ENCODE data around the gene RBP3. TPM values are rescaled to one million over a fixed set of nuclear protein-coding genes. Genes with fewer than 3 reads are reported as not detected.

Gene RBP3
- total RNA-seq, 2 experiments from 2014 or later, result not detected

DNA sequence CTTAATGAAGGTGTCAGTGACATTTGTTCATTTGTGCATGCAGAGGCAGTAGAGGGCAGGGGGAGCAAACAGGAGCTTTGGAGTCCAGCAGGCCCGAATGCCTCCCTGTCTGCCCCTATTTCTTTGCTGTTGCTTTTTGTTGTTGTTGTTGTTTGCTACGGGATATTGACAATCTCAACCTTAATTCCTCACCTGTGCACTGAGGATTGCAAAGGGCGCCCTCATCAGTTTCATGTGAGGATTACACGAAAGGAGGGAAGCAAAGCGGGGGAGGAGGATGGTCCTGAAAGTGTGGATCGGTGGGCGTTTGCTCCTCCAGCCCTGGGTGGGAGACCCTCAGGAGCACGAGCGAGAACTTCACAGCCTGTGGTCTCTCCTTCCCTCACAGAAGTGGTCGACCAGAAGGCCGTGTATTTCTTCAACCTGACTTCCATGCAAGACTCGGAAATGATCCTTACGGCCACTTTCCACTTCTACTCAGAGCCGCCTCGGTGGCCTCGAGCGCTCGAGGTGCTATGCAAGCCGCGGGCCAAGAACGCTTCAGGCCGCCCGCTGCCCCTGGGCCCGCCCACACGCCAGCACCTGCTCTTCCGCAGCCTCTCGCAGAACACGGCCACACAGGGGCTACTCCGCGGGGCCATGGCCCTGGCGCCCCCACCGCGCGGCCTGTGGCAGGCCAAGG lies 38.6 kb upstream of the RBP3 start:
- POLR2A ChIA-PET, result no interaction called here
- Mint-ChIP-seq H3K4me1 (ENCODE audit: low read depth) (peaks cover 24% of the 10 kb centered on the region), H3K9me3 (no peaks in the 10 kb centered on the region), H3K27ac (no peak overlapping the region), H3K27me3 (no peaks in the 10 kb centered on the region), H3K36me3 (no peaks in the 10 kb centered on the region), H3K4me3 (no peak overlapping the region)
- peak; percentile 46 for DNase-seq
- intact Hi-C loops (cut with micrococcal nuclease), result loop anchor here (5.0 kb wide), 1 partner anchor 142 kb away; no protein-coding TSS in a partner anchor
- CTCF ChIA-PET, result interaction anchor here (4.9 to 9.8 kb wide), 2 partner anchors 261 to 284 kb away, joined by 85 to 369 read pairs; no protein-coding TSS in a partner anchor

- POLR2A ChIA-PET, result no interaction called here
- CTCF ChIA-PET, result interaction anchor here (4.9 to 9.8 kb wide), 2 partner anchors 262 to 284 kb away, joined by 85 to 369 read pairs; no protein-coding TSS in a partner anchor
- no peak for DNase-seq
- Mint-ChIP-seq H3K27ac (no peak overlapping the region), H3K4me3 (no peak overlapping the region), H3K27me3 (no peaks in the 10 kb centered on the region), H3K9me3 (no peaks in the 10 kb centered on the region), H3K36me3 (no peaks in the 10 kb centered on the region), H3K4me1 (ENCODE audit: low read depth) (peaks cover 24% of the 10 kb centered on the region)
- intact Hi-C loops (cut with micrococcal nuclease), result loop anchor here (5.0 kb wide), 1 partner anchor 143 kb away; no protein-coding TSS in a partner anchor
Observed at GRCh38 chr10:47310090-47310505, 38.1 kb upstream of the RBP3 start.

DNA sequence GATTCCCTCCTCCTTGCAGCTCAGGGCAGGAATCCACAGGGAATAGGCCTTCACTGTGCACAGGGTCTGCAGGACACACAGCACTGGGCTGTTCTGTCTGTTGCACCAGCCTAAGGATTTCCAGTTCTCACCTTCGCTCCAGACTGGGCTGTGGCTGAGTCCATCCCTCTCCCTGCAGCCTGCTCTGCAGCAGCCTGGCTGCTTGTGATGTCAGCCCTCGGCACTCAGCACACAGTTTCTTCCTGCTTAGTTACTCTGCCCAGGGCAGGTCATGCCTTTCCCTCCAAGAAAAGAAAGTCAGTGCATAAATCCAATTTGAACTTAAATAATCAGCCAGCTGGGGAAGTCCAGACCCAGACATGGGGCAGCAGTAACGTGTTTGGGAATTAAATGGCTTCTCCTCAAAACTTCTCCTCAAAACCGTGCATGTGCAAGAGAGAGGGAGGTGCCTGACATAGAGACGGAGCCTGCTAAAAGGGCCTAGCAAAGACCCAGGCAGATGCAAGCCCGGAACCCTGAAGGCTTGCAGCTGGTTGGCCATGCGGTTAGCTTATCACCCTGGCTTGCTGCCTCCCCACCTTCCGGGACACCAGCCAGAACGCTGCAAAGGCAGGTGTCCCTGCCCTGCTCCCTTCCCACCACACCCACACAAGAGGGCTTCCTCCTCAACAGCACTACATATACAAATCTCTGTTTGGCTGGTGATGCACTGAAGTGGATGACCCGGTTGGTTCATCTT lies 36.8 kb upstream of the RBP3 start:
- H3K9me3 Mint-ChIP-seq, result no peaks in the 10 kb centered on the region
- no peaks in the 10 kb centered on the region for H3K36me3 Mint-ChIP-seq
- H3K4me3 Mint-ChIP-seq, result peak overlapping the region; percentile 13
- peak overlapping the region; percentile 51 for H3K27ac Mint-ChIP-seq
- POLR2A ChIA-PET, result interaction anchor here (1.0 kb wide), 1 partner anchor 264 kb away, joined by 7 read pairs; no protein-coding TSS in a partner anchor
- DNase-seq, result peak; percentile 57
- intact Hi-C loops (cut with micrococcal nuclease), result loop anchor here (5.0 kb wide), 1 partner anchor 144 kb away; no protein-coding TSS in a partner anchor
- CTCF ChIA-PET, result interaction anchor here (0.6 to 9.8 kb wide), 33 partner anchors 9 to 318 kb away, joined by 3 to 369 read pairs (median 4); partner anchors contain the start of gene GDF10
- H3K4me1 Mint-ChIP-seq (ENCODE audit: low read depth), result peaks cover 24% of the 10 kb centered on the region
- H3K27me3 Mint-ChIP-seq, result no peaks in the 10 kb centered on the region

- no peaks in the 10 kb centered on the region for H3K27me3 Mint-ChIP-seq
- peak overlapping the region; percentile 51 for H3K27ac Mint-ChIP-seq
- ChIA-PET CTCF (interaction anchor here (0.6 to 9.8 kb wide), 33 partner anchors 9 to 319 kb away, joined by 3 to 369 read pairs (median 4); partner anchors contain the start of gene GDF10), POLR2A (interaction anchor here (1.0 kb wide), 1 partner anchor 264 kb away, joined by 7 read pairs; no protein-coding TSS in a partner anchor)
- H3K36me3 Mint-ChIP-seq, result no peaks in the 10 kb centered on the region
- intact Hi-C loops (cut with micrococcal nuclease), result loop anchor here (1.0 to 5.0 kb wide), 4 partner anchors 52 to 288 kb away; no protein-coding TSS in a partner anchor
- H3K4me1 Mint-ChIP-seq (ENCODE audit: low read depth), result peaks cover 22% of the 10 kb centered on the region
- H3K4me3 Mint-ChIP-seq, result no peak overlapping the region
- peak; percentile 91 for DNase-seq
- H3K9me3 Mint-ChIP-seq, result no peaks in the 10 kb centered on the region
Observed at GRCh38 chr10:47311932-47312662, 36.1 kb upstream of the RBP3 start.

- H3K4me3 Mint-ChIP-seq, result no peak overlapping the region
- H3K9me3 Mint-ChIP-seq, result no peaks in the 10 kb centered on the region
- DNase-seq, result no peak
- POLR2A ChIA-PET, result no interaction called here
- no peak overlapping the region for H3K27ac Mint-ChIP-seq
- H3K4me1 Mint-ChIP-seq (ENCODE audit: low read depth), result peaks cover 22% of the 10 kb centered on the region
- CTCF ChIA-PET, result interaction anchor here (0.9 to 9.8 kb wide), 12 partner anchors 10 to 287 kb away, joined by 3 to 369 read pairs (median 4); no protein-coding TSS in a partner anchor
- no peaks in the 10 kb centered on the region for H3K27me3 Mint-ChIP-seq
- H3K36me3 Mint-ChIP-seq, result no peaks in the 10 kb centered on the region
- intact Hi-C loops (cut with micrococcal nuclease), result loop anchor here (1.0 to 5.0 kb wide), 4 partner anchors 52 to 288 kb away; no protein-coding TSS in a partner anchor
Observed at GRCh38 chr10:47312663-47312995, 35.5 kb upstream of the RBP3 start.

- intact Hi-C loops (cut with micrococcal nuclease), result loop anchor here (5.0 kb wide), 1 partner anchor 147 kb away; no protein-coding TSS in a partner anchor
- Mint-ChIP-seq H3K27ac (no peak overlapping the region), H3K4me3 (no peak overlapping the region), H3K9me3 (no peaks in the 10 kb centered on the region), H3K4me1 (ENCODE audit: low read depth) (peaks cover 20% of the 10 kb centered on the region), H3K36me3 (no peaks in the 10 kb centered on the region), H3K27me3 (peaks cover 1% of the 10 kb centered on the region)
- ChIA-PET CTCF (interaction anchor here (0.8 to 9.8 kb wide), 4 partner anchors 12 to 307 kb away, joined by 3 to 369 read pairs (median 50); no protein-coding TSS in a partner anchor), POLR2A (no interaction called here)
- no peak for DNase-seq
Observed at GRCh38 chr10:47314416-47314970, 33.7 kb upstream of the RBP3 start.

- intact Hi-C loops (cut with micrococcal nuclease), result no loop called here
- ChIA-PET CTCF (interaction anchor here (0.8 to 9.8 kb wide), 3 partner anchors 267 to 308 kb away, joined by 3 to 369 read pairs (median 3); no protein-coding TSS in a partner anchor), POLR2A (no interaction called here)
- Mint-ChIP-seq H3K4me3 (no peak overlapping the region), H3K27me3 (peaks cover 1% of the 10 kb centered on the region), H3K4me1 (ENCODE audit: low read depth) (peaks cover 18% of the 10 kb centered on the region), H3K9me3 (no peaks in the 10 kb centered on the region), H3K36me3 (no peaks in the 10 kb centered on the region), H3K27ac (no peak overlapping the region)
- DNase-seq, result no peak
Observed at GRCh38 chr10:47315421-47315820, 32.7 kb upstream of the RBP3 start.

DNA sequence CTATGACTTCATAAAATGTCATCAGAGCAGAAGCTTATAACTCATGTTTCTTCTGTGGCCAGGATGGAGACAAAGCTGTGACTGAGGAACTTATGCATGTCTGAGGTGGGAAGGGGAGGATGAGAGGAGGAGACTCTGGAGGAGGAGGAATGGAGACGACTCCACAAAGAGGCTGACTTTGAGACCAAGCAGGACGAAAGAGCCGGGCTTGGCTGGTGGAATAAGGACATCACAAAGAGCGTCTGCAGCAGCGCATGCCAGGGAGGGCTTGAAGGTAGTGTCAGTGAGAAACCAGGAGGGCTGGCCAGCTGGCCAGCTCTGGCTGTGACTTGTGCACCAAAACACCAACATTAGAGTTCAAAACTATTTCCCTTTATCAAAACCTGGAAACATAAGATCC lies 32.0 kb upstream of the RBP3 start:
- no peak overlapping the region for H3K4me3 Mint-ChIP-seq
- POLR2A ChIA-PET, result no interaction called here
- H3K27me3 Mint-ChIP-seq, result peaks cover 4% of the 10 kb centered on the region
- no peak overlapping the region for H3K27ac Mint-ChIP-seq
- H3K4me1 Mint-ChIP-seq (ENCODE audit: low read depth), result peaks cover 12% of the 10 kb centered on the region
- CTCF ChIA-PET, result interaction anchor here (1.1 to 9.8 kb wide), 2 partner anchors 268 to 292 kb away, joined by 3 to 369 read pairs; no protein-coding TSS in a partner anchor
- intact Hi-C loops (cut with micrococcal nuclease), result no loop called here
- no peaks in the 10 kb centered on the region for H3K36me3 Mint-ChIP-seq
- no peak for DNase-seq
- H3K9me3 Mint-ChIP-seq, result no peaks in the 10 kb centered on the region

DNA sequence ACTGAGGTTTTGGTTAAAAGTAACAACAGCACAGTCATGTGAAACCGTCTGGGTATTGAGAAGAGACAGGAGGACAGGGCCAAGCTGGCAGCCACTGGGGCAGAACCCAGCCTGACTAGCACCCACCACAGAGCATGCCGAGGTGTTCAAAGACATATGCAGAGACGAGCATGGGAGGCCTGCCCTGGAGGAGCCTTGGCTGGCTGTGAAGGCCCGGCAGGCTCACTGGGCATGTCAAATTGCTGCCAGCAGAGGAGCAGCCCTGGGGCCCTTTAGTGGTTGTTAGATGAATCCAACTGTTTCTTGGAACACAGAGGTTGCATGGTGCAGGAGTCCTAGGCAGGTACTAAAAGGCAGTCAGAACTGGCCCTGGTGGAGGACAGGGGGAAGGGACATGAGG lies 30.9 kb upstream of the RBP3 start:
- ChIA-PET POLR2A (no interaction called here), CTCF (no interaction called here)
- peaks cover under 1% of the 10 kb centered on the region for H3K4me1 Mint-ChIP-seq (ENCODE audit: low read depth)
- no peak for DNase-seq
- H3K4me3 Mint-ChIP-seq, result no peak overlapping the region
- no peaks in the 10 kb centered on the region for H3K36me3 Mint-ChIP-seq
- no peaks in the 10 kb centered on the region for H3K9me3 Mint-ChIP-seq
- intact Hi-C loops (cut with micrococcal nuclease), result no loop called here
- H3K27ac Mint-ChIP-seq, result no peak overlapping the region
- peaks cover 6% of the 10 kb centered on the region for H3K27me3 Mint-ChIP-seq

GRCh38 chr10:47318706-47319105 lies 29.5 kb upstream of the RBP3 start:
- no peak for DNase-seq
- ChIA-PET CTCF (interaction anchor here (0.7 to 1.8 kb wide), 2 partner anchors 29 to 271 kb away, joined by 4 to 5 read pairs; partner anchors contain the start of gene RBP3), POLR2A (no interaction called here)
- Mint-ChIP-seq H3K36me3 (no peaks in the 10 kb centered on the region), H3K4me3 (no peak overlapping the region), H3K4me1 (ENCODE audit: low read depth) (no peaks in the 10 kb centered on the region), H3K27ac (no peak overlapping the region), H3K27me3 (peaks cover 8% of the 10 kb centered on the region), H3K9me3 (no peaks in the 10 kb centered on the region)
- intact Hi-C loops (cut with micrococcal nuclease), result no loop called here

DNA sequence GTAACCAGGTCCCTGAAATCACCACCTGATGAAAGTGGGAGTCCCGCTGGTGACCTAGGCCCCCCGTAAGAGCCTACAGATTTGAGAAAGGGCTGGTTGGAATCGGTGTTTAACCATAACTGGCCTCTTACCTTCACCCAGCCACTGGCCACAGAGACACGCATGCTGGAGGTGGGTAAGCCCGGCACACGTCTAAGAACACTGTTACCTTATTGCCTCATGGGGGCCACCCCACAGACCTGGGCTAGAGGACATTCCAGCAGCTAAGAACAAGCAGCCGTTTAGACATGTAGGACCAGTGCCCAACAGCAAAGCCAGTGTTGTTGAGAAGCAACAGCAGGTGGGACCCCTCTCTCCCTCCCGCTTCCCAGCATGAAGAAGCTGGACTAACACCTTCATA lies 28.4 kb upstream of the RBP3 start:
- no peaks in the 10 kb centered on the region for H3K9me3 Mint-ChIP-seq
- DNase-seq, result no peak
- ChIA-PET POLR2A (no interaction called here), CTCF (no interaction called here)
- no peaks in the 10 kb centered on the region for H3K36me3 Mint-ChIP-seq
- peaks cover 10% of the 10 kb centered on the region for H3K27me3 Mint-ChIP-seq
- no peak overlapping the region for H3K4me3 Mint-ChIP-seq
- H3K27ac Mint-ChIP-seq, result no peak overlapping the region
- no peaks in the 10 kb centered on the region for H3K4me1 Mint-ChIP-seq (ENCODE audit: low read depth)
- intact Hi-C loops (cut with micrococcal nuclease), result no loop called here

Data from activated CD4-positive, alpha-beta memory T cell treated with anti-CD3 and anti-CD28 coated beads for 36 hours (primary cell).